ENCODE data around the gene PAX7.

PAX7 gene

DNA sequence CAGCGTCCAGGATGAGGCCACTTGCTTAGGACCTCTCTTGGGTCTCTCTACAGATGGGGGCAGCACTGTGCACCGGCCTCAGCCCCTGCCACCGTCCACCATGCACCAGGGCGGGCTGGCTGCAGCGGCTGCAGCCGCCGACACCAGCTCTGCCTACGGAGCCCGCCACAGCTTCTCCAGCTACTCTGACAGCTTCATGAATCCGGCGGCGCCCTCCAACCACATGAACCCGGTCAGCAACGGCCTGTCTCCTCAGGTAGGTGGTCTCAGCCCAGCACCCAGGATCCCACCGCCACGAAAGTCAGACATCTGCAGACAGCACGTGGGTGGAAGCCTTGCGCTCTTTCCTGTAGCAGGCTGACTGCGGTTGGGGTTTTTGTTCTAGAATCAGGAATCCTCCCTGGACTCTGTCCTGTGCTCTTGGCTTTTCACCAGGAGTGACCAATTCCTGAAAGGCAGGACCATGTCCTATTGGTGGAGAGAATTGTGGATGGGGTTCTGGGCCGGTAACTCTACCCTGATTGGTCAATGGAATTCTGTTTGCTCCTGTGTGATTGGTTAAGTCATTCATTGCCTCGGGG is 72.5 kb downstream of the PAX7 start:
- DNase-seq (ENCODE audit: low read depth), result no peak

- DNase-seq (ENCODE audit: low read depth), result no peak
These were observed 75.2 kb downstream of the PAX7 start for GRCh38 chr1:18705811-18706210.

DNA sequence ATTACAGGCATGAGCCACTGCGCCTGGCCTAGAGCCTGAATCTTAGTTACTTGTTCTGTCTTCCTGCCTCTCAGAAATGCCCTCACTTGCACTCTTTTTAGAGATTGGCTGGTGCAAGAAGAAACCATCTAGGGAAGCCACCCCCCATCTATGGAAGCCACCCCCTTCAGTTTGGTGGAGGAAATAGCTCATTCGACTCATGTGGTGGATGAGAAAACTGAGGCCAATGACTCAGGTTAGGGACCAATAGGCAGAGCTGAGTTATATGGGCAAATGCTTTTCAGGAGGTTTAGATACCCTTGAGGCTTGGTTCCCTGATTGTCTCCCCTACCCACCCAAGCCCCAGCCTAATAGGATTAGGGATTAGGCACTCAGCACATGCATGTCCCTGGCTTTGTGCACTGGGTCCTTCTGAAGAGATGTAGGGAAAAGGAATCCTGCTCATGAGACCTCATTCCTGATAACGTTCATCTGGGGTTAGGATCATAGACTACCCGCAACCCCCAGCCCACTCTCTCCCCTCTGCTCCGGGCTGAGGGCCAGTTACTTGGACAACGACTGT is 77.1 kb downstream of the PAX7 start:
- DNase-seq (ENCODE audit: low read depth), result no peak

GRCh38 chr1:18710002-18710401 is 79.4 kb downstream of the PAX7 start:
- DNase-seq (ENCODE audit: low read depth), result no peak

GRCh38 chr1:18711003-18711402 is 80.4 kb downstream of the PAX7 start:
- no peak for DNase-seq (ENCODE audit: low read depth)

- DNase-seq (ENCODE audit: low read depth), result no peak
These were observed 81.0 kb downstream of the PAX7 start for GRCh38 chr1:18711536-18712251.

DNA sequence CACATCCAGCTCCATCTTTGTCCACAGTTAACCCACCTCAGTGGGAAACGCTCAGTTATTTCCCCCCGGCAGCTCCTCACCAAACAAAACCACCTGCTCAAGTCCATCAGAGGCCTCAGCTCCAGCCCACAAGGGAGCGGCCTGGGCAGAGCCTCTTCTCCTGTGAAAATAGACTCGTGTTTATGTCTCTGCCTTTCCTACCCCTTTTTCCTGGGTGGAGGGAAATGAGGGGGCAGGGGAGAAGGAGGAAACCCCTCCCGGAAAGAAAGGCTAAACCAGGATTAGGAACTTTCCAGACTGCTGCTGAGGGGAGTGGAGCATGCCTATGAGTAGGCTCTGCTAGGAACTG is 81.6 kb downstream of the PAX7 start:
- DNase-seq (ENCODE audit: low read depth), result no peak

GRCh38 chr1:18714404-18715175 is 83.9 kb downstream of the PAX7 start:
- no peak for DNase-seq (ENCODE audit: low read depth)

- no peak for DNase-seq (ENCODE audit: low read depth)
These were observed 85.6 kb downstream of the PAX7 start for GRCh38 chr1:18716112-18716784.

GRCh38 chr1:18716785-18717678 is 86.4 kb downstream of the PAX7 start:
- DNase-seq (ENCODE audit: low read depth), result no peak

- no peak for DNase-seq (ENCODE audit: low read depth)
These were observed 89.3 kb downstream of the PAX7 start for GRCh38 chr1:18719786-18720451.

GRCh38 chr1:18721041-18721440 is 90.4 kb downstream of the PAX7 start:
- no peak for DNase-seq (ENCODE audit: low read depth)

DNA sequence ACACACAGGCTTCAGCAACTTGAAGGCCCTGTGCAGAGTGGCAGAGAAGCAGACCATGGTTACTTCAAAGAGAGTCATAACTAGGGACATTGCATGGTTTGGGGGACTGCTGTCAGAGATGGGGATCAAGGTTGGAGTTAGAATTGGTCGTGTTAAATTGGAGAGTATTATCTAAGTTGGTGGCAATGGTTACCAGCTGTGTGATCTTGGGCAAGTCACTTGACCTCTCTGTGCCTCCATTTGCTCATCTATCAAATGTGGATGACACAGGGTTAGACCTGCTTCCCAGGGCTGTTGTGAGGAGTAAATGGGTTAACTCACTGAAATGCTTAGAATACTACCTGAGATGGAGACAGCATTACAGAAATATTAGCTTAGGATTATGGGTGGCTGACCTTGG is 91.1 kb downstream of the PAX7 start:
- DNase-seq (ENCODE audit: low read depth), result no peak

- DNase-seq (ENCODE audit: low read depth), result no peak
These were observed 91.6 kb downstream of the PAX7 start for GRCh38 chr1:18722270-18722669.

DNA sequence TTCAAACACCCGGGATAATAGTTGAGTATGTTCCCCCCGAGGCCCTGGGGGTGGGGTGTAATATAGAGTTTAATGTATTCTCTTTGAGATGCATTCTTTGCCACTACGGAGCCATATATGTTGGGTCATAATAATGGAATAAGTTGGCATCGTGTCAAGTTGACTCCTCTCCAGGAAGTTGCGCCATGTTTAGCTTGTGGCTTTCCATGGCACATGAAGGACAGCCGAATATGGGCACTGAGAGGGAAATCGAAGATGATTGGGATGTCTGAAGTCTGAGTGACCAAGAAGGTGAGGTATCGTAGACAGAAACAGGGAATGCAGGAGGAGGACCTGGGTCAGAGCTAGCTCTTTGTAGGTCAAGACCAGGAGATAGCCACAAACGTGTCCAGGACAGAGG is 92.6 kb downstream of the PAX7 start:
- DNase-seq (ENCODE audit: low read depth), result no peak

DNA sequence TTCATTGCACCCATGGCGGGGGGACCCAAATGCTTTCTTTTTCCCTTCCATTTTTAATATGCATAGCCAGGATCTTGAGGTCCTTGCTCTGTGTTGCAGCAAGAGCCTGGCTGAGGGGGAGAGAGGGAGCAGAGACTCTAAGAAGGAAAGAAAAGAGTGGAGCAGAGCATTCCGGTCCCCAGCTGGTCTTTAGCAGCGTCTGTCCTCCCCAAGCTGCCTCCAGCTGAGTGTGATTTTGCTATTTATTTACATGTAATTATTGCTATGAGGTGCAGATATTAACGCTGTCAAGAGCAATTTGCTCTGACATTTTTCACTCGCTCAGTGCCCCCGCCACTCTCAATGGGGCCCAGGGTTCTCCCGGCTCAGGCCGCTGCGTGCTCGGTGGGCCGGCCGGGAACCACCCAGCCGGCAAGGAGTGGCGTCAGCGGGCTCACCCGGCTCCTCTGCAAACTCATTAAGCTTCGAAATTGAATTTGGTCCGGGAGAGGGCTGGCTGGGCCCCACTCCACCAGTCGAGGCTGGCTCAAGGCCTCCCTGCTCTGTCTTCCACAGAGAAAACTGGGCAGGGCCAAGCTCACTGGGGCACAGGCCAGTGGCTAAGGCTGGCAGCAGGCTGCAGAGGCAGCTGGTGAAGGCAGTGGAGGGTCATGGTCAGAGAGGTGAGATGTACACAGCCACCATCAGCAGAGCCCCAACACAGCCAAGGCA is 93.2 kb downstream of the PAX7 start:
- DNase-seq (ENCODE audit: low read depth), result no peak

DNA sequence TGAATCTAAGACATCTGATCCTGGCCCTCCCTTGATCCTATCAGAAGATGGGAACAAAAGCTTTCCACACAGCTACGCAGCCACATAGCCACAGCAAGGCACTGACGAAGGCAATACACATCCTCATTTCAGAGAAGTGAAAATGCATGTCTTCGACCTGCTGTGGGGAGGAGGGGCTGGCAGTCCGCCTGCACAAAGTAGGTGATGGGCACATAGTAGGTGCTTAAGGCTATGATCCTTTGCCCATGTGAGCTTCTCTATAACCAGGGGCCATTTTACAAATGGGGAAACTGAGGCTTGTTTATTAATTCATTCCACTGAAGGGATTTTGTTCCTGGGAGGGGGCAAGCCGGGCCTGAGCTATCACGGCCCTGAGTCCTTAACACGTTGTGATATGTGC is 94.2 kb downstream of the PAX7 start:
- no peak for DNase-seq (ENCODE audit: low read depth)

- DNase-seq (ENCODE audit: low read depth), result no peak
These were observed 94.7 kb downstream of the PAX7 start for GRCh38 chr1:18725231-18725895.

DNA sequence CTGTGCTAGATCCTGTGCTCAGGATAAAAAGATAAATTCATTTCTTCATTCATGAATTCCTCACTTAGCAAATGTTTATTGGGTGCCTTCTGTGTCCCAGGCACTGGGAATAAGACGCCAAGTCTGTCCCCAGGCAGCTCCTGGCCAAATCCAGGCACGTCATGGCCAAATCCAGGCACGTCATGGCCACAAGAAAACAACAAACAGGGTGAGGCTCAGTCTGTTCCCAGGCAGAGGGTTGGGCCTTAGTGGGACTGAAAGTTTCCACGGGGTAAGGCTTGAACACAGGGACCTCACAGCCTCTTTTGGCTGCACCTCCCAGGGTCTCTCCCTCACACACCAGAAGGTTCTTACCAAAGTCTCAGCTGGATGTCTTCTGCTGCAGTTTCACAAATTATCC is 95.7 kb downstream of the PAX7 start:
- no peak for DNase-seq (ENCODE audit: low read depth)

- DNase-seq (ENCODE audit: low read depth), result no peak
These were observed 97.3 kb downstream of the PAX7 start for GRCh38 chr1:18727956-18728355.

All from CMK (cell line).